HG03097 (cell line): ENCODE results near the gene F8.
"Not testable (repeated sequence)": the region's sequence is repeated elsewhere in the genome, so short reads cannot be mapped to it uniquely, and the experiment has no call there.

Experiments
- ATAC-seq: cut with Tn5 transposase; IDR thresholded peaks from one replicate; pipeline ENCODE4 v1.9.1; 2021; ENCODE audit not compliant: unreplicated experiment, low FRiP score

The F8 gene

GRCh38 chrX:154819771-154820341 lies 202.7 kb downstream of the F8 start:
- ATAC-seq = no peak

DNA sequence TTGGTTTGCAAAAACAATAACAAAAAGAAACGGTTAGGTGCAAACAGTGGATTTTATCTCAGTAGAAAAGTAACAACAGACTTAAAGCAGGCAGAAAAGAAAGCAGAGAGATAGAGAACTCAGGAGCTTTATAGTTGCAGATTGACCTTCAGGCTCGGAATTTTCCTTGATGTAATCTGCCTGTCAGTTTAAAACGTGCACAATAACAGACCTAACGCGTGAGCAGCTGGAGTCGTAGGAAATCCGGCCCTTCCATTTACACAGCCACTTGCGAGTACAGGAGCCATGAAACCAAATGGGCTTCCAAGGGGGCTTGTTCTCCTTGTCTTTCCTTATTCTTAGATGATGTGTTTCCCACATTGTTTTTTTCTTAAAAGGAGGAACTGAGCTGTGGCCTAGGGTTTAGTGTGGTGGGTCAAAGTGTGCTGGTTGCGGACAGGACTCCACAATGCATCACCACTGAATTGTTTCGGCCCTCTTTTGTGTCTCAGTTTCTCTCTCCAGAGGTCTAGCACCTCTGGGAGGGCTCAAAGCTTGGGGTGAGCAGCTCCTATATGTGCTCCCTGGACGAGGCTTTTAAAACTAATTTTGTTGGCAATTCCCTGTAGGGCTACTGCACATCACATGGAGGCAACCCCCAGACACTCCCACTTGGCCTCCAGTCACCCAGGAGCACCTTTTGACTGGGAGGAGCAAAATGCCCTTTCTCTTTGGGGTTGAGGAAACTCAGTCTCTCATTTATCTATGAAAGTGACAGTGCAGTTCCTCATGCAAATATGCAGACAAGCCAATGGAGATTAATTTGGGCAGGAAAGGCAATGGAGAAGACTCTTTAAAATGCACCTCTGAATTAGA lies 203.4 kb downstream of the F8 start:
- ATAC-seq = no peak

GRCh38 chrX:154817048-154817618 lies 205.4 kb downstream of the F8 start:
- ATAC-seq = not testable (repeated sequence)

DNA sequence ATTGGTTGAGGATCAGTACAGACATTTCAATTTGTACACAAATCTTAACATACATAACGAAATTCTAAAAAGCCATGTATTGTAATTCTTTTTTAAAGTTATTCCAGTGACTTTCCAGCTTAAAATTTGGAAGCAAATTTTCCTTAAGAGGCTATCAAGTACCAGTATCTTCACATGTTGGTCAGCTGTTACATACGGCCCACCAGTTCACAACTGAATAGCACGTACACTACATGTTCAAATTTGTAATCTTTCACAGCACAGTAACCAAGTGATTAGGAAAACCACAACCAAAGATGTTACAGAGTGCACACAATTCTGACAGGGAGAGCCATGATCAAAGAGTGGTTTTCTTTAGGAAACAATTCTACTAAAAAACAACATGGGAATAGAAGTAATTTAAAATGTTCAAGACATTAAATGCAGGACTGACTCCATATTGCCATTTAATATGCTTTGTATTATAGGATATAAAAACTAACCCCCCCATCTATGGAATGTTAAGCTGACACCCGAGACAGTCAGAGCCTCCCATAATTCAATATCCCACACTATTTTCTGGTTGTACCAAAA lies 206.1 kb downstream of the F8 start:
- ATAC-seq = not testable (repeated sequence)

DNA sequence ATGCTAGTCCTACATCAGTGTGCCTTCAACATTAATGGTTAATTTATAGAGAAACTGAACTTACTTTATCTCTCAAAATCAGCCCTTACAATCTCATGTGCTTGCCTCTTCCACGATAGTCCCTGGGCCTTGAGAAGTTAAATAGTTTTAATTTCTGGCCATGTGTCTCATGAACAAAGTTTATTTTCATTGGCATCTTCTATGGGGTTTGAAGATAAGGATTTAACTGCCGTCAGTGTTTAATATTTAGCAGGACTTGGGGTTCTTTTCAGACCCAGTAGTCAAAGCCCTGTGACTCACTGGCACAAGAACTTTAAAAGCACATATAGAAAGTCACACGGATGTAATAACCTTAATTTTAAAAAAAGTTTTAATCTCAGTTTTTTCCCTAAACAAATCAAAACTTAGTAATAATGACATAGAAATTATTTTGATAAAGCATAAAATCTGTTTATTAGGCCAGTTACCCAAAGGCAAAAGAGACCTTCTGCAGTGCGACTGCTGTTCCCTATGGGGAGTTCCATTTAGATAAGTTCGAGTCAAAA lies 207.2 kb downstream of the F8 start:
- ATAC-seq = no peak

- no peak for ATAC-seq
Observed at GRCh38 chrX:154813801-154814200, 208.7 kb downstream of the F8 start.

GRCh38 chrX:154812341-154813101 lies 210.0 kb downstream of the F8 start:
- no peak for ATAC-seq

DNA sequence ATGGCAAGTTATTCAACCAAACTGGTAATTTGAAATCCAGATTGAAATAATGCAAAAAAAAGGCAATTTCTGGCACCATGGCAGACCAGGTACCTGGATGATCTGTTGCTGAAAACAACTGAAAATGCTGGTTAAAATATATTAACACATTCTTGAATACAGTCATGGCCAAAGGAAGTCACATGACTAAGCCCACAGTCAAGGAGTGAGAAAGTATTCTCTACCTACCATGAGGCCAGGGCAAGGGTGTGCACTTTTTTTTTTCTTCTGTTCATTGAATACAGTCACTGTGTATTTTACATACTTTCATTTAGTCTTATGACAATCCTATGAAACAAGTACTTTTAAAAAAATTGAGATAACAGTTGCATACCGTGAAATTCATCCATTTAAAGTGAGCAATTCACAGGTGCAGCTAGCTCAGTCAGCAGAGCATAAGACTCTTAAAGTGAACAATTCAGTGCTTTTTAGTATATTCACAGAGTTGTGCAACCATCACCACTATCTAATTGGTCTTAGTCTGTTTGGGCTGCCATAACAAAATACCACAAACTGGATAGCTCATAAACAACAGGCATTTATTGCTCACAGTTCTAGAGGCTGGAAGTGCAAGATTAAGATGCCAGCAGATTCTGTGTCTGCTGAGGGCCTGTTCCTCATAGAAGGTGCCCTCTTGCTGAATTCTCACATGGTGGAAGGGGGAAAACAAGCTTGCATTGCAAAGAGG lies 212.4 kb downstream of the F8 start:
- no peak for ATAC-seq

GRCh38 chrX:154806837-154807501 lies 215.6 kb downstream of the F8 start:
- ATAC-seq = no peak

GRCh38 chrX:154805696-154806091 lies 216.8 kb downstream of the F8 start:
- ATAC-seq = no peak

DNA sequence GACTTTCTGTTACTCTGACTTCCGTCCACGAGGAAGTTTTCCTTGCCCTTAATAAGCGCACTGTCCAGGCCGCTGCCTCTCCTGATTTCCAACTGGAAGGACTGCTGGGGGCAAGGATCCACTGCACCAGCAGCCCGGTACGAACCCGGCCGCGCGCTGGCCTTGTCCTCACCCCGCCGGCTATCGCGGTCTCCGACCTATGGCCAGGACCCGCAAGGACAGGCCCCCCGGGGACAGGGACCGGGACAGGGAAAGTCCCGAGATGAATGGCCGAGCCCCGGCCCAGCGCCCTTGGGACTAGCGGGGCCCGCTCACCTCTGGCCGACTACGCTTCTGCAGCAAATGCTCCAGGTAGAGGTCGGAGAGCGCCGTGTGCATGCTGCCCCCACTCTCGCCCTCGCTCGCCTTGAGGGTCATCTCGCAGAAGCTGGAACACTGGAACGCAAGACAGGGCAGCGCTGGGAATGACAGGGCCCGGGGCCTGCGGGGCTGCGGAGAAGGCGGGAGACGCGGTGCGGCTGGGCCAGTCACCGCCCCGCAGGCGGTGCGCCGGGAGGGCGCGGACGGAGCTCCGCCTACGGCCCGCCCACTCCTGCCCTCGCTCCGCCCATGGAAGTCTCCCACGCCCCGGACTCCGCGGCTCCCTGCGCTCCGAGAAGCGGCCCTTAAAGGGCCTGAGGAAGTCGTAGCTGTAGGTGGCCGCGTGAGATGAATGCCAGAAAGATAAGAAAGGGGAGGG lies 217.4 kb downstream of the F8 start, which contains the start of gene MPP1:
TSS of gene MPP1 (minus strand) at position 529 of the 739 bp plus-strand sequence. CDS start at position 417, 112 bp downstream.
- ATAC-seq = peak; percentile 77

GRCh38 chrX:154804261-154804956 lies 218.1 kb downstream of the F8 start:
- ATAC-seq = no peak

DNA sequence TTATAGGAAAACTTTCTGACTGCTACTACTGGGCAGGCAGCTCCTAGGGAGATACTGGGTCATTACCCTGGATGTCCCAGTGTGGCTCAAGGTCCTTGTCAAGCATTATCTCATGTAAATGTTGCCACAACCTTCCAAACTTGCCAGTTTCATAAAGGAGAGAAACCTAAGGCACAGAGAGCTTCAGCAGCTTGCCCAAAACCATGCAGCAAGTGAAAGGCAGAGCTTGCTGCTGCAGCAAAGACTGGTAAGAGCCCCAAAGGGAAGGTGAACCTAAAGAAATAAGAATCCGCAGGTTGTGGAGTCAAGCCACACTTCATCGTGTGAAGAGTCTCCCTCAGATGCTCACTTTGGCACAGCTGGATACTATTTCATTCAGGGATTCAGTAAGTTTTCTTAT lies 219.6 kb downstream of the F8 start:
- ATAC-seq = no peak

- no peak for ATAC-seq
Observed at GRCh38 chrX:154800478-154801210, 221.9 kb downstream of the F8 start.

- no peak for ATAC-seq
Observed at GRCh38 chrX:154799556-154800348, 222.8 kb downstream of the F8 start.

DNA sequence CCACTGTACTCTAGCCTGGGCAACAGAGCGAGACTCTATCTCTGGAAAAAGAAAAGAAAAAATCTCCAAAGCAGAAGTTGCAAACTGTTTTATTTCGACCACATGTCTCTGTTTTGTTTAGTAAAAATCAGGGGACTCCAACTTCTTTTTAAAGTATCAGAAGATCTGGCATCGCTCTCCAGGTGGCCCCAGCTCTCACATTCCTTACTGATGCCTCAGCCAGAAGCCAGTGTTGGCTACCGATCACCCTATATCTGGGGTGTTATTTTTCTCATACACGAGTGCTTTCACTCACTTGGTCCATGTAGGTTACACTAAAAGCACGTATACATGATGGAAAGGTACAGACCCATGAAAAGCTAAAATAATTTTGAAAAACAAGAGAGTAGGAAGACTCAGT lies 225.5 kb downstream of the F8 start:
- ATAC-seq = no peak
